ENCODE data around the gene MTR. TPM values are rescaled to one million over a fixed set of nuclear protein-coding genes. Genes with fewer than 3 reads are reported as not detected.
"Not testable (repeated sequence)": the region's sequence is repeated elsewhere in the genome, so short reads cannot be mapped to it uniquely, and the experiment has no call there.

The MTR gene
- total RNA-seq, 2 experiments from 2014 or later = 61.0 to 62.7 TPM

DNA sequence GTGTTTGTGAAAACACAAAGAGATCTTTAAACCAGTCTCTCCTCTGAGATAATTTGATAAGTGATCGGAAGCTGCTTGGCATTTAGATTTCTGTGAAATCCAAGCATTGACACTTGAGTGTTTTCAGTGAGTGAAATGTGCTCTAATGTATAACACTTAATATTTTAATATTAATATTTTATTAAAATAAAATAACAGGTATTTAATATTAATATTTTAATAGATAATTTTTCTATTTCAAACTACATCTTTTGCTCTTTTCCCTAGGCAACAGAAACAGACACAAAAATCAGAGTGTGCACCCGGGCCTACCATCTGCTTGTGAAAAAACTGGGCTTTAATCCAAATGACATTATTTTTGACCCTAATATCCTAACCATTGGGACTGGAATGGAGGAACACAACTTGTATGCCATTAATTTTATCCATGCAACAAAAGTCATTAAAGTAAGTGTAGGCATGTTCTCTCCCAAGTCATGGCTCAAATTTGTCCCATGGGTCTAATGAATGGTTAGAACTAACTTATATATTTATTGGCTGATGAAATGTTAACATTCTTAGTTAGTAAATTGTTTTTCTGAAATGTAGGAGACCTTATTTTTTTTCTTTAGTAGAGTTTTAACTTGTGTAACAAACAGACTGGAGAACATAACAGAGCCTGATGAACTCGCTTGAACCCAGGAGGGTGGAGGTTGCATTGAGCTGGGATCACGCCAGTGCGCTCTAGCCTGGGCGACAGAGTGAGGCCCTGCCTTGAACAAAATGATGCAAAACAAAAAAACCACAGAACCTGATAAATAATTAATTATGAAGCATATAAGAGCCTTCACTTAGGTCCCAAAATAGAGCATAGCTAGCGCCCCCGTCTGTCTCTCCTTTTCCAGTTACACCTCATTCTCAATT lies 55.2 kb downstream of the MTR start:
- ATAC-seq (ENCODE audit: low read depth) (no peak), DNase-seq (no peak)
- Mint-ChIP-seq H3K9me3 (no peaks in the 10 kb centered on the region), H3K4me1 (peaks cover 12% of the 10 kb centered on the region), H3K4me3 (no peak overlapping the region), H3K27me3 (no peaks in the 10 kb centered on the region), H3K36me3 (peaks cover 40% of the 10 kb centered on the region), H3K27ac (no peak overlapping the region)
- POLR2A ChIA-PET = no interaction called here

DNA sequence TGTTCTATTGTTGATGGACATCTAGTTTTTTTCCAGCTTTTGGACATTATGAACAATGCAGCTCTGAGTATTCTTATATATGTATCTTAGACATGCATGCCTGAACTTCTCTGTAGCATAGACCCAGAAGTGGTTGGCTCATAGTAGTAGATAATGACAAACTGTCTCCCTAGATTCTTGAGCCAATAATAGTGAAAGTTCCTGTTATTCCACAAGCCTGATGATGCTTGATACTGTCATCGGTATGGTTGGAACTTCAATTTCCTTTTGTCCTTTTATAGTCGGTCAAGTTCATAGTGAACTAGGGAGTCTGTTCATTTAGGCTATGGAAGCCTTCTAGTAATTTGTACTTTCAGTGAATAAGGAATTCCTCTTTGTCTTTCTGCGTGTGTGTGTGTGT lies 56.8 kb downstream of the MTR start:
- Mint-ChIP-seq H3K36me3 (peaks cover 46% of the 10 kb centered on the region), H3K4me1 (peaks cover 12% of the 10 kb centered on the region), H3K27ac (no peak overlapping the region), H3K9me3 (no peaks in the 10 kb centered on the region), H3K27me3 (no peaks in the 10 kb centered on the region), H3K4me3 (no peak overlapping the region)
- DNase-seq (no peak), ATAC-seq (ENCODE audit: low read depth) (no peak)
- POLR2A ChIA-PET = no interaction called here

DNA sequence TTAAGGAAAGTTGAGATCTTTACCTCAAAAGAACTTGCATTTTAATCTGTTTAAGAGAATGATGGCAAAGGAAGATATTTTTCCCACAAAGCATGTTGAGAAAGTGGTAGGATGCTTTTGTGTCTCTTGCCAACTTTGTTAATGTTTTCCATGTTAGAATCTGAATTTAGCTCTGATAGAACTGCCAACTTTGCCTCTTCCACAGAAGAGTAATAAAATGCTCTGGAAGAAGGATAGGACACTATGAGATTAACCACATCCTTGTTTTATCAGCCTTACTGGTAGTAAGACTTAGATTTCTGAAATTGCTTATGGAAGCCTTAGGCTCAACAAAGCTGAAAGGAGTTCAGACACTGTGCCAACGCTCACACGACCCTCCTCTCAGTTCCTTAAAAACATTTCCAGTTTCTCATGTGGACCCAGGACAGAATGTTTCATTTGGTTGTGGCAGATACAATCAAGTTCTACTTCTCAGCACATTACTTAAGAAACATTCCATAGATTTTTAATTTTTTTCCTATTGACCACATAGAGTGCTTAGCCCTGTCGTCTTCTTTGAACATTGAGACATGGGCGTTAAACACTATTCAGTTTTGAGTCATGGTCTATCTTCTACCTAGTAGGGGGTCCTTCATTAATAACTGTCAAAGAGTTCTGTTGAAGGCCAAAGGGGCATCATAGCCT lies 59.0 kb downstream of the MTR start:
- Mint-ChIP-seq H3K4me3 (no peak overlapping the region), H3K4me1 (peaks cover 4% of the 10 kb centered on the region), H3K27me3 (no peaks in the 10 kb centered on the region), H3K9me3 (no peaks in the 10 kb centered on the region), H3K36me3 (peaks cover 62% of the 10 kb centered on the region), H3K27ac (no peak overlapping the region)
- POLR2A ChIA-PET = no interaction called here
- ATAC-seq (ENCODE audit: low read depth) = no peak
- DNase-seq = no peak

DNA sequence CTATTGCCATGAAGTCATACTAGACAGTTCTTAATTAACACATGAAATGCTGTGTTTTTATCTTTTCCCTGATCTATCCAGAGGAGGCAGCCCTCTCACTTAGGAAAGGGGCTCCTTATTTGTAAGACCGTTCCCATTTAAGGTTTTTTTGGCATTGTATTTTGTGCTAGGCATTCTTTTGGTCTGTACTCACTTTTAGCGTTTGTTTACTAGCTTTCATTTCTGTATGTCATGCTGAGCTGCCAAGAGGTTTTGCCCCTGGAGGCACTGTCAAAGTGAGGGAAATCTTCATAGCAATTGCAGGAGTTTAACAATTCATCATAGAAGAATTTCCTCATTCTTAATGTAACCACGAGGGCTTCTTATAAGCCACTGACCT lies 59.5 kb downstream of the MTR start:
- Mint-ChIP-seq H3K9me3 (no peaks in the 10 kb centered on the region), H3K4me3 (no peak overlapping the region), H3K27ac (no peak overlapping the region), H3K36me3 (peaks cover 64% of the 10 kb centered on the region), H3K27me3 (no peaks in the 10 kb centered on the region), H3K4me1 (peaks cover 5% of the 10 kb centered on the region)
- DNase-seq = no peak
- ATAC-seq (ENCODE audit: low read depth) = no peak
- POLR2A ChIA-PET = no interaction called here

DNA sequence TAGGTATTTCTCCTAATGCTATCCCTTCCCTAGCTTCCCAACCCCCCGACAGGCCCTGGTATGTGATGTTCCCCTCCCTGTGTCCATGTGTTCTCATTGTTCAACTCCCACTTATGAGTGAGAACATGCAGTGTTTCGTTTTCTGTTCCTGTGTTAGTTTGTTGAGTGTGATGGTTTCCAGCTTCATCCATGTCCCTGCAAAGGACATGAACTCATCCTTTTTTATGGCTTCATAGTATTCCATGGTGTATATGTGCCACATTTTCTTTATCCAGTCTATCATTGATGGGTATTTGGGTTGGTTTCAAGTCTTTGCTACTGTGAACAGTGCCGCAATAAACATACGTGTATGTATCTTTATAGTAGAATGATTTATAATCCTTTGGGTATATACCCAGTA lies 61.6 kb downstream of the MTR start:
- H3K4me3 Mint-ChIP-seq; DNase-seq; H3K27ac Mint-ChIP-seq; H3K27me3 Mint-ChIP-seq; ATAC-seq (ENCODE audit: low read depth); H3K9me3 Mint-ChIP-seq; POLR2A ChIA-PET: not testable (repeated sequence)
- Mint-ChIP-seq H3K4me1 (peaks cover 13% of the 10 kb centered on the region), H3K36me3 (peaks cover 72% of the 10 kb centered on the region)

DNA sequence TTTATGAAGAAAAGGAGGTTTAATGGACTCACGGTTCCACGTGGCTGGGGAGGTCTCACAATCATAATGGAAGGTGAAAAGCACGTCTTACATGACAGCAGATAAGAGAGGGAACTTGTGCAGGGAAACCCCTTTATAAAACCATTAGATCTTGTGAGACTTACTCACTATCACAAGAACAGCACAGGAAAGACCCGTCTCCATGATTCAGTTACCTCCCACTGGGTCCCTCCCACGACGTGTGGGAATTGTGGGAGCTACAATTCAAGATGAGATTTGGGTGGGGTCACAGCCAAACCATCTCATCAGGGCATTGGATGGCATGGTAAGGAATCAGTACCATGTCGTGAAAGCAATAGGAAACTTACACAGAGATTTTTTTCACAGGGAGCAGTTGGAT lies 63.1 kb downstream of the MTR start:
- no peak for DNase-seq
- no peak overlapping the region for H3K27ac Mint-ChIP-seq
- no peak for ATAC-seq (ENCODE audit: low read depth)
- H3K36me3 Mint-ChIP-seq = peaks cover 81% of the 10 kb centered on the region
- H3K9me3 Mint-ChIP-seq = no peaks in the 10 kb centered on the region
- POLR2A ChIA-PET = no interaction called here
- peaks cover 26% of the 10 kb centered on the region for H3K4me1 Mint-ChIP-seq
- H3K4me3 Mint-ChIP-seq = no peak overlapping the region
- no peaks in the 10 kb centered on the region for H3K27me3 Mint-ChIP-seq

DNA sequence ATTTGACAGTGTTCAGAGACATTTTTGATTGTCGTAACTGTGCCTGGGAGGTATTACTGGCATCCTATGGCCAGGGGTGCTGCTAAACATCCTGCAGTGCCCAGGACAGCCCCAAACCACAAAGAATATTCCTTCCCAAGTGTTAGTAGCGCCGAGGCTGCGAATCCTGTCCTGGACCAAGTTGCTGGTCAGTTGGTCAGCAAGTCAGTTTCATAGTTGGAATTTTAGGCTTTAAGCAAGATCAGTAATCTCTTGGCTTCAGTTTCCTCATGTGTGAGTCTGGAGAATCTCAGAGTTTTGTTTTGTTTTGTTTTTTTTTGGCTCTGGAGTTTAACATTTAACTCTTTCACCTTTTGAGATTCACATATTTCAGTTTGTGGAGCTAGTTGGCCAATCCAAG lies 65.0 kb downstream of the MTR start:
- no peaks in the 10 kb centered on the region for H3K9me3 Mint-ChIP-seq
- no peak for ATAC-seq (ENCODE audit: low read depth)
- POLR2A ChIA-PET = no interaction called here

DNA sequence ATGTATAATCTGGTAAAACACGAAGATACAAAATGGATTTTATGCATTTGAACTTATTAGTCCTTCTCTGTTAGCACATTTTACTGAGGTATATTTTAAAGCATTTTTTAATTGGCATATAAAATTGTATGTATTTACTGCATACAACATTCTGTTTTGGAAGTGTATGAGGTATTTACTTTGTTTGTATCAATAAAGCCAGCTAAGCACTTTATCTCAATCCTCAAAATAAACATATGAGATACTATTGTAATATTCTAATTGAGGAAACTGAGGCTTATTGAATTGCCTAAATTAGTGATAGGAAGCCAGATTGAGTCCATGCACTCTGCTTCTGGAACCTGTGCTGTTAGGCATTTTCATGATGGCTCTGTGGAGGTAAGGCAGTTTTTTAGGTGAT lies 65.6 kb downstream of the MTR start:
- H3K4me3 Mint-ChIP-seq = no peak overlapping the region
- peaks cover 28% of the 10 kb centered on the region for H3K4me1 Mint-ChIP-seq
- no peak for ATAC-seq (ENCODE audit: low read depth)
- POLR2A ChIA-PET = no interaction called here
- peaks cover 72% of the 10 kb centered on the region for H3K36me3 Mint-ChIP-seq
- H3K27ac Mint-ChIP-seq = no peak overlapping the region
- no peaks in the 10 kb centered on the region for H3K9me3 Mint-ChIP-seq
- no peak for DNase-seq
- H3K27me3 Mint-ChIP-seq = no peaks in the 10 kb centered on the region

More for the DNA sequence above, 65.0 kb downstream of the MTR start:
- Mint-ChIP-seq H3K27ac (no peak overlapping the region), H3K4me3 (no peak overlapping the region), H3K4me1 (peaks cover 25% of the 10 kb centered on the region), H3K27me3 (no peaks in the 10 kb centered on the region), H3K36me3 (peaks cover 69% of the 10 kb centered on the region)
- no peak for DNase-seq

DNA sequence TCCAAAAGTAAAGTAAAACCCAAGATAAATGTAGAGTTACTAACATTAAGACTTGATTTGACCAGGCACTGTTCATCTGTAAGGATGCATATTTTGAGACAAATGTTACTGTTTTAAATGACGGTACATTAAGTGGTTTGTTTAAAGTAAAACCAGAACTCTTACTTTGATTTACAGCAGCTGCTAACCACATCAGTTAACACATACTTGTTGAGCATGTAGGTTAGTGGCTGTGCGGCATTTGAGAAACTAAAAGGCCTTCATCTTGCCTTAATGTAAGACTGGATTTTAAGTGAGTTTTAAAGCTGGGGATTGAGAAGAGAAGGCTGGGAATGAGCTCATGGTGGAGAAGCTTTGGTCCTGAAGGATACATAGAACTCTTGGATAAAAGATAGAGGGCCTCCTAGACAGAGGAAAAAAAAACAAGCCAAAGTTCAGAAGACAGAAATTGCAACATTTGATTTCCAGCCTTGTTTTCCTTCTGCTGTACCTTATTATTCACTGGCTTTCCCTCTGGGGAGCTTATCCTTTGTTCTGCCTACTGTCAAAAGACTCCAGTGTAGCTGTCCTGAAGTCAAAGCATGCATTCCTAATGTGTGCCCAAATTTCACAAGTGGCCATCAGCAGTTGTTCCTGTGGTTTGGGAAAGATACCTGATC lies 66.6 kb downstream of the MTR start:
- POLR2A ChIA-PET = no interaction called here
- no peak for DNase-seq
- ATAC-seq (ENCODE audit: low read depth) = peak; percentile 58
- no peaks in the 10 kb centered on the region for H3K9me3 Mint-ChIP-seq
- peaks cover 28% of the 10 kb centered on the region for H3K4me1 Mint-ChIP-seq
- H3K27ac Mint-ChIP-seq = peak overlapping the region; percentile 44
- H3K27me3 Mint-ChIP-seq = no peaks in the 10 kb centered on the region
- H3K4me3 Mint-ChIP-seq = no peak overlapping the region
- H3K36me3 Mint-ChIP-seq = peaks cover 63% of the 10 kb centered on the region

DNA sequence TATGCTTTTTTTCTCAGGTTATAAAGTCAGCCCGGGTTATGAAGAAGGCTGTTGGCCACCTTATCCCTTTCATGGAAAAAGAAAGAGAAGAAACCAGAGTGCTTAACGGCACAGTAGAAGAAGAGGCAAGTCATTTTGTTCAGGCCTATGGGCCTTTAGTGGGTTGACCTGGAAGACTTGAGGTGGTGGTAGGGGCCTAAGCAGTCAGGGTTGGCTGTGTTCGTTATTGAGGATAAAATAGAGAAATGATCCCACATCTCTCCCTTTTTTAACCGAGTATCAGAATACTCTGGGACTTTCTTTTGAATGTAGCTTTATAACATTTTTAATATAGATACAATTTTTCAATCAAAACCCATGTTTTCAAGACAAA lies 67.1 kb downstream of the MTR start:
- DNase-seq (no peak), ATAC-seq (ENCODE audit: low read depth) (no peak)
- Mint-ChIP-seq H3K9me3 (no peaks in the 10 kb centered on the region), H3K4me3 (no peak overlapping the region), H3K27me3 (no peaks in the 10 kb centered on the region), H3K36me3 (peaks cover 59% of the 10 kb centered on the region), H3K27ac (no peak overlapping the region), H3K4me1 (peaks cover 28% of the 10 kb centered on the region)
- POLR2A ChIA-PET = no interaction called here

DNA sequence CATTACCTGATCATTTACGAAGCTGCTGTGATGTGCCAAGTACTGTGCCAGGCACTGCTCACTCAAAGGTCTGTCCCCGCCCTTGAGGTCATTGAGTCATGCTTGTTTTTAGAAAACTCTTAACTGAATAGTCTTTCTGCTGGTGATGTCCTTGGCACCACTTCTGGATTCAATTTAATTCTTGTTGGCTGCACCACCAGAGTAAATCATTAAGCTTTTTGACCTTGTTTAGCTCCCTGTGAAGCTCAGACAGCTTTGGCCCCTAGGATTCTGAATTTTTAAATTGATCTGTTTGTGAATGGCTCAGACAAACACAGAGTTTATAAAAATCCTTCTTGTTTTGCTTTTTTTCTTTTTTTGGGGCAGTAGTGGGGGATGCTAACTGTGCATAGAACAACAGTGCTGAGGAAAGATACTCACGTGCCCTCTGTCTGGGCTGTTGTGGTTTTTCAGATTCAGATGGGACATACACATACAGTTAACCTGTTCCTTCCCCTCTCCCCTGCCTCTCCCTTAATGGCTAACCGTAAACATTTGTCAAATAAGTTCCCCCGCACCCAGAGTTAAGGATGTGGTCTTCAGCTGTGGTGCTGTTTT lies 67.6 kb downstream of the MTR start:
- H3K4me1 Mint-ChIP-seq = peaks cover 28% of the 10 kb centered on the region
- no peak for DNase-seq
- no peak overlapping the region for H3K4me3 Mint-ChIP-seq
- H3K27me3 Mint-ChIP-seq = no peaks in the 10 kb centered on the region
- no peaks in the 10 kb centered on the region for H3K9me3 Mint-ChIP-seq
- peak overlapping the region; percentile 50 for H3K27ac Mint-ChIP-seq
- H3K36me3 Mint-ChIP-seq = peaks cover 58% of the 10 kb centered on the region
- peak; percentile 46 for ATAC-seq (ENCODE audit: low read depth)
- POLR2A ChIA-PET = no interaction called here

DNA sequence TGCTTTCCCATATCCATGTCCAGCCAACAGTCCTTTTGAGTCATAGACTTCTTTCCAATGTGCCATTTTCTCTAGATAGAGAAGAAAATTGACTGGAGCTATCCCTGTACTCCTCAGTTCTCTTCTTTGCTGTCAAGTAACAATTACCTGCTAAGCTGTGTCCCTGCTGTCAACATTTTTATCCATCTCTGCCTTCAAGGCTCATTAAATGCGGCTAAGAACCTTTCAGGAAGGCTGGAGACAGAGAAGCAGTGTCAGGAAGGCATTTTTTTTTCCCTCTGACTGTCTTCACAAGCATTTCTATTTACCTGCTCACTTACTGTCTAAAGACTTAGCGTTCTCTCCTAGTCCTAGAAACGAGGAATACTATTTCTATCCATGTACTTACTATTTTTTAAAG lies 69.1 kb downstream of the MTR start:
- Mint-ChIP-seq H3K27me3 (no peaks in the 10 kb centered on the region), H3K36me3 (peaks cover 44% of the 10 kb centered on the region), H3K9me3 (no peaks in the 10 kb centered on the region), H3K4me3 (no peak overlapping the region), H3K27ac (no peak overlapping the region), H3K4me1 (peaks cover 28% of the 10 kb centered on the region)
- DNase-seq (no peak), ATAC-seq (ENCODE audit: low read depth) (no peak)
- POLR2A ChIA-PET = no interaction called here

DNA sequence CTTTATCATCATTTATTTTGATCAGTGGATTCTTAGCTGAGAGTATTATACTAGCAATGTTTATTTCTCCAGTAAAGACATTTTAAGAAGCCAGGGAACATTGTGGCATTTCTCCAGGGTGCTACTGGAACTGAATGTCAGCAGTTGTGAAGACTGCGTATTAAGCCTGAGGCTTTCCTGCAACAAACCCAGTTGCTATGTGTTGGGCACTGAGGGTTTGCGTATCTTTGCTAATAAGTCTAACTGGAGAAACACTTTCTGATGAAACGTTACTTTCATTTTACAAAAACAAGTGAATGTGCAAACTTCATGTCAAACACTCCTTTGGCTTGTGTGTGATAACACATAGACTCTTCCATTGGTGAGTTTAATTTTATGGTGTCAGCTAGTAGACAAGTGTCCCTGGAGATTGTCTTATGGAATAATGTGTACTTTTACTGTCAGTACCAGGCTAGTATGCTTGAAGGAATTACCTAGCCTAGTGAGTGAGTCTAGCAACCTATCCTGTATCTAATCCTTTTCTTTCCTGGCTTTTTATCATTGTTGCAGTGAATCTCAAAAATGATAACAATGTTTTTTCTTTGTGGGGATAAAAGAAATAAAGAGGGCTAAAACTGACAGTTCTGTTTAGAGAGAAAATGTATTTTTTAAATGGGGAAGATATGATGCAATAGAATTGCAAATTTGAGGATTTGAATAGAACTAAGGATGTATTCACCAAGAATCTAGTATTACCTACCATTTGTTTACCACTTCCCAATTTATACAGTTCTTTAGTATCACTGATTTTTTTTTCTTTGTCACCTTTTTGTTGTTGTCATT lies 70.1 kb downstream of the MTR start:
- POLR2A ChIA-PET = no interaction called here
- H3K27ac Mint-ChIP-seq = no peak overlapping the region
- no peaks in the 10 kb centered on the region for H3K27me3 Mint-ChIP-seq
- DNase-seq = no peak
- H3K4me3 Mint-ChIP-seq = no peak overlapping the region
- no peak for ATAC-seq (ENCODE audit: low read depth)
- H3K4me1 Mint-ChIP-seq = peaks cover 25% of the 10 kb centered on the region
- H3K36me3 Mint-ChIP-seq = peaks cover 37% of the 10 kb centered on the region
- H3K9me3 Mint-ChIP-seq = no peaks in the 10 kb centered on the region
